GM12892 (cell line): ENCODE data around the gene DST.

Experiments used
- POLR2A ChIP-seq: IDR thresholded peaks from 2 replicates; pipeline ENCODE4 v1.6.1; 2011; ENCODE audit warnings: low read depth, low read length, control low read depth
- TAF1 ChIP-seq: IDR thresholded peaks from 2 replicates; pipeline ENCODE4 v1.6.1; 2011; ENCODE audit warnings: low read depth, mild to moderate bottlenecking, control low read depth, low read length, borderline replicate concordance

- TF ChIP-seq POLR2A (no peak), TAF1 (no peak)
These were observed 113.0 kb downstream of the DST start for GRCh38 chr6:56529594-56530191.
